Measurements from ENCODE around the gene POU2F1.
"Not testable (repeated sequence)": the region's sequence is repeated elsewhere in the genome, so short reads cannot be mapped to it uniquely, and the experiment has no call there.

Gene POU2F1

DNA sequence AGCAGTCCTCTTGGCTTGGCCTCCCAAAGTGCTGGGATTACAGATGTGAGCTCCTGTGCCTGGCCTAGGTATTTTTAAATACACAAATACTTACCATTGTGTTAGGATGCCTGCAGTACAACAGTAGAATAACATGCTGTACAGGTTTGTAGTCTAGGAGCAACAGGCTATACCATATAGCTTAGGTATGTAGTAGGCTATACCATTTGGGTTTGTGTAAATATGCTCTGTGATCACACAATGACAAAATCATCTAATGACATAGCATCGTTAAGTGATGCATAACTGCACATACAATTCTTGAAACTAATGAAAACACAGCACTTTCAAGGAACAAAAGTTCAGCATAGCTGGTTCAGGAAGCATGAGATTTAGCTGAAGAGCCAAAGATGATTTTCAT, 12.7 kb downstream of the POU2F1 start:
- DNase-seq = no peak

DNA sequence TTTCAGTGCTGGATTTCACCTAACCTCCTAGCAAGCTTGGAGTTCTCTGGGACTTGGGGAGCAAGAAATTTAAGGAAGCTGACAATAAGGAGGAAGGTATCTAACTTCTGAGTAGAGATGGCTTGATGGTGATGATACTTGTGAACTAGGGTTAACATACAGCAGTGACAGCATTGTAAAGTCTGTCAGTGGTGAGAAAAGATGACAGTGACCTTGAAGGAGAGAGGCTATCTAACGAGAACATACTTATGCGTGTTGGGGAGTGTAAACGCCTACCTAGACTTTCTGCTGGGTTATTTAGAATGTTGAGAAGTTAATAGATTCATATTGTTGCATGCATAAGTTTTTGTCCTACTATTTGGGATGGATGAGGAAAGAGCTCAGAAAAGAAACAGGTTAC, 16.3 kb downstream of the POU2F1 start:
- no peak for DNase-seq

DNA sequence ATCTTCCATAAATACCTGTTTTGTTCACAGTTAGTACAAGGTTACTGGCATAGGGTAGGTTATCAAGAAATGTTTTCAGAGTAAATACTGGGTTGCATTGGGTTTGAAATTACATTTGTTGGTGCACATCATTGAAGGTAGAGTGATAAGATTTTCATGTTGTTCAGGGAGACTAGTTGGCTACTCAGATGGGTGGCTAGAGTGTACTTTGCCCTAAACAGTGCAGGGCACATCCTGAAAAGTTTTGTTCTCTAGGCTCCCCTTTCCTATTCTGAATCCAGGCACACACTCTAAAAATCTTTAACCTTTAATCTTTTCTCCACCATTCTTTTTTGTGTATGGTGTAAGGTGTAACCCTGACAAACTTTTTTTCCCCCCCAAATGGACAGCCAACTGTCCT, 18.0 kb downstream of the POU2F1 start:
- DNase-seq = no peak

DNA sequence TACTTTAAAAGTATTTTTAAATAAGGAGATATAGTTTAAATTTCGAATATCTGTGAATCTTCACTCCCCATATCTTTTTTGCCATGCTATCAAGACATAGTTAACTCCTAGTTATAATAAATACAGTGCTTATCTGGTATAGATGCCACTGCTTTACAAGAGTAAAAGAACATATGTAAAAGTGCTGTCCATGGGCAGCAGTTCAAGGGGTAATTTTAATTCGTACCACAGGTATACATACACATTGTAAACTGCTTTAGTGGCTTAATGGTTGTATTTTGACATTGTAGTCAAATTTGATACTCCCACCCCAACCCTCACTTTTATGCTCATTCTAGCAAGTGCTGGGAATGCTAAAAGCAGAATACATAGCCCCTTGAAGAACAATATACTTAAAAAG, 18.6 kb downstream of the POU2F1 start:
- DNase-seq = no peak

- DNase-seq = no peak
Measured at GRCh38 chr1:167244244-167244643, 23.6 kb downstream of the POU2F1 start.

GRCh38 chr1:167245168-167245567, 24.5 kb downstream of the POU2F1 start:
- not testable (repeated sequence) for DNase-seq

- DNase-seq = no peak
Measured at GRCh38 chr1:167246971-167247370, 26.3 kb downstream of the POU2F1 start.

GRCh38 chr1:167247754-167248153, 27.1 kb downstream of the POU2F1 start:
- no peak for DNase-seq

GRCh38 chr1:167248707-167249642, 28.3 kb downstream of the POU2F1 start:
- no peak for DNase-seq

DNA sequence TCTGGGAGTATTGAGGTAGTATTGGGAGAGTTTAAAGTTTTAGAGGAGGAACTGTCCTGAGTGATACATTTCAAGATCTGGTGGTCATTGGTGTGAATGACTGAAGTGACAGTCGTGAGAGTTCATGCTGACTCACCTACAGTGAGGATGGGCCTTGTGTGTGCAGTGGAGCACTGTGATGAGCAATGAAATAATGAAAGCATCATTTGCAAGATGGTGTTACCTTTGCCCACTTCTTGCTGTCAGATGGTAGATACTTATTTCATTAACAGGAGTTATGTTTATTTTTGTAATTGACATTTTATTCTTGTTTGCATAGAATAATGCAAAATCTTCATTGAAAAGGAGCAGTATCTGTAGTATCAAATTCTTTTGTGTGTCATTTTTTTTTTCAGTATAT, 29.0 kb downstream of the POU2F1 start:
- DNase-seq = no peak

- no peak for DNase-seq
Measured at GRCh38 chr1:167250482-167250881, 29.8 kb downstream of the POU2F1 start.

DNA sequence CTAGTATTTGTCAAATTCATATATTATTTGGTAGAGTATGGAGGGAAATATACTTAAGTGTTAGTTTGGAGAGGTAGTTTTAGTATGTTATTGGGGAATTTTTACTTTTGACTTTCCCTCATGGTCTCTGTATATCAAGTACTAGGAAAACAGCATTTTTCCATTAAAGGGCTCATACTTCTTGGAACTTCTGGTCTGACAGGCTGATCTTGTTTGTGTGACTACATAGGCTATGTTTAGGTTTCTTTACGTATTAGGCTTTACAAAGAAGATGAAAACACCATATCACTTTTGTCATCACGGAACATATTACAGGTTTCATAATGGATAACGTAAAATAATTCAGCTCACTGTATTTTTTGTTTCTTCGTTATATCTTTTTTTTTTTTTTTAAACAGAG, 30.8 kb downstream of the POU2F1 start:
- DNase-seq = no peak

DNA sequence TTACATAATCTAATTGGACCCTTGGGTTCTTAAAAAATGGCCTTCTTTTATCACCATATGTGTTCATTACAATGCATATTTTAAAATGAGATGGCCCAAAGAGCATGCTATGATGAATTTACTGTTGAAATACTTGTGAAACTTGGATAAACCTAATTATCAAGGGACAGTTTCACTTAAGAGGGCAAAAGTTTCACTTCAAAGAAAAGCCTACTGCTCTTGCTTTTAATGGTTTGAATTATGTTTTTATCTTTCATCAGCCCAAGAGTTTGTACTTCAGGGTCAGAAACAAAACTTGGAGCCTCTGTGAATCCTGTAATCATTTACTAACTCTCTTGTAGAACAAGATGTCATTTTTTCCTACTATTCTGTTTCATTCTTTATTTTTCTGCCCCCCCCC, 32.3 kb downstream of the POU2F1 start:
- DNase-seq = no peak

DNA sequence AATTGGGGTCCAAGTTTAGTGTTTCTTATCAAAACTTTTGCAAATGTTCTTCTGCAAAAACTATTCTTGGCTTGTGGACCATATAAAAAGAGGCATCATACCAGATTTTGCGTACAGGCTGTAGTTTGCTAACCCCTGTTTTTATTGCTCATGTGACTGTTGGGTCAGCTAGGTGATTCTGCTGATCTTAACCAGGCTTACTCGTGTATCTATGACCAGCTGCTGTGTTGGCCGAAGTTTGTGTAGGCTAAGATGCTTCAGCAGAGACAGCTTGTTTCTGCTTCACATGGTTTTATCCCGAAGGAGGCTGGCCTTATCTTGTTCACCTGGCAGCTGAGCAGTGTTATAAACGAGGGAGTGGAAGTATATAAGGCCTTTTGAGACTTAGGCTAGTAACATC, 38.2 kb downstream of the POU2F1 start:
- no peak for DNase-seq

GRCh38 chr1:167262836-167263235, 42.1 kb downstream of the POU2F1 start:
- DNase-seq = peak; percentile 30

GRCh38 chr1:167263344-167263743, 42.7 kb downstream of the POU2F1 start:
- no peak for DNase-seq

GRCh38 chr1:167263819-167264464, 43.3 kb downstream of the POU2F1 start:
- no peak for DNase-seq

DNA sequence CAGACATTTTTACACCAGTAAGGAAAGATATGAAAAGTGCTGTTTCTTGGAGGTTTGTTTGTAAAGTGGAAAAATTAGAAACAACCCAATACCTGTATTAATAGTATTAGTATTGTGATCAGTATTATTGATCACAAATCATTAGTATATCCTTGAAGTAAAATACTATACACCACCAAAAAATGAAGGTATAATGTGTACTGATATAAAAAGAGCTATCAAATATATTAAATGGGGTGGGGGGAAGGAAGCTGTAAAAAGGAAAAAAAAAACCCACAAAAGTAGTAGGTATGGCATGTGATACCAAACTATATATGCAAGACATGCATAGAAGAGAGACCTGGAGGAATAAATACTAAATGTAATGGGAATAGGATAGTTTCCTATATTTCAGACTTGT, 46.3 kb downstream of the POU2F1 start:
- no peak for DNase-seq

DNA sequence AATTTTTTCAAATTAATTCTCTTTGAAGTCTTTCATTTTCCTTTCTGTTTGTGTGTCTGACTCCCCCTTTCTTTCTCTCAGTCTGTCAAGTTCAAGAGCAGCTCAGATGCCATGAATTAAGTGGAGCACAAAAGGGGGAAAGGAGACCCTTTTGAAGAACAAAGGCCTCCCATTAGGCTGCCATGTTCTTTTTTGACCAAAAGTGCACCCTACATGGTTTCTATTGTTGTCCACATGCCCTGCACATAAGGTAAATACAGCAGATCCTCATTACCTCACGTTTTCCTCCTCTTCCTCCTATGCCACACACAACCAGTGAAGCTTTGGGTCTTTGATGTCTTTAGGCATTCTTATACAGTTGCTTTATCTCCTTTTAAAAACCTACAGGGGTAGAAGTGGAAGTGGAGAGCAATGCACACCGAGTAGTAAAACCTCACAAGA, 47.7 kb downstream of the POU2F1 start:
- no peak for DNase-seq

DNA sequence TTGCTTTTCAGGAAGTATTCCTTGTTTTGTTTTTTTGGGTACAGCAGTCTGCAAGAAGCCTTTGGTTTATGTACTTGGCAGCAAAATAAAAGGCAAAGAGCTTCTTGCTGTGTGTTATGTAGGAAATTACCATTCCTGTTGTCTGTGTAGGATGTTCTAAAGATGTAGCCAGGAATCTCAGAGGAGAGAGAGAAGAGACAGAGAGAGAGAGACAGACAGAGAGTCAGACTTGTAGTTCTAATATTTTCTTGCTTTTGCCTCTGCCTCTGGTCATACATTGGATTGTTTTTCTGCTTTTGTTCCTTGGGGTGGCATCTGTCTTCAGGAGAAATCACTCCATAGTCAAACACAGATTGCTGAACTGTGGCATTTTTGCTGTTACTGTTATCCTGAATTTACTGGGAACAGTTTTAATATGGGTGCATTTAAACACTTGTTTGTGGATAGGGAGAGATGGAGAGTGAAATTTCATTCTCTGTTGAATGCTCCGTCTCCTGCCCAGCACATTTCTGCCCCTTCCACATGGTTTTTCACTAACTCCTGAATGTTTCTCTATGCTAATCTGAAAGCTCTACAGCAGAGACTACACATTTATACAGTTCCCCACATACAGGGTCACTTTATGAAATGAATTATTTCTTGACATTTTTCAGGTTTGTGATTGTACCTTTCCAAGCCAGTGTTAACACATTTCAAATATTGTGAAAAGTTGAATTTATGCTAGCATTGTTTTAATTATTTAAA, 49.8 kb downstream of the POU2F1 start:
- DNase-seq = no peak

GRCh38 chr1:167272369-167272957, 51.8 kb downstream of the POU2F1 start:
- no peak for DNase-seq

DNA sequence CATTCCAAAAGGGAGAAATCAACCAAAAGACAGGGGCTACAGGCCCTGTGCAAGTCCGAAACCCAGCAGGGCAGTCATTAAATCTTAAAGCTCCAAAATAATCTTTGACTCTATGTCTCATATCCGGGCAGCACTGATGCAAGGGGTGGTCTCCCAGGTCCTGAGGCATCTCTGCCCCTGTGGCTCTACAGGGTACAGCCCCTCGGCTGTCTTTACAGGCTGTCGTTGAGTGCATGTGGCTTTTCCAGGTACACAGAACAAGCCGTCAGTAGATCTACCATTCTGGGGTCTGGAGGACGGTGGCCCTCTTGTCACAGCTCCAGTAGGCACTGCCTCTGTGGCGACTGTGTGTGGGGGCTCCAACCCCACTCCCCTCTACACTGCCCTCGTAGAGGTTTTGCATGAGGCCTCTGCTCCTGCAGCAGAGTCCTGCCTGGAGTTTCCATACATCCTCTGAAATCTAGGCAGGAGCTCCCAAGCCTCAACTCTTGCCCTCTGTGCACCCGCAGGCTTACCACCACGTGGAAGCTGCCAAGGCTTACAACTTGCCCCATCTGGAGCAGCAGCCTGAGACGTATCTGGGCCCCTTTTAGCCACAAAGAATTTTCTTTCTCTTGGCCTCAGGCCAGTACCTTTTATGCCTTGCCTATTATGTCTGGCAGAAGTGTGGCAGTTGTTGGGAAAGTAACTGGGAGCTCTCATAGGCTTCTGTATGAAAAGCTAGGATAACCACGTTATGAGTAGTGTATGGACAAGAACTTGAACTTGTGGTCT, 52.5 kb downstream of the POU2F1 start:
- DNase-seq = peak; percentile 65
